Medulla oblongata (tissue), 1 donor: ENCODE data around the gene RCL1.
"Not testable (repeated sequence)": the region's sequence is repeated elsewhere in the genome, so short reads cannot be mapped to it uniquely, and the experiment has no call there.

Experiments used
- DNase-seq: peaks from one replicate; pipeline ENCODE4 v3.0.0-alpha.2; 2015; ENCODE audit errors: extremely low spot score

RCL1 gene

GRCh38 chr9:4783191-4783590 lies 9.6 kb upstream of the RCL1 start:
- DNase-seq: not testable (repeated sequence)

- DNase-seq: no peak
Observed at GRCh38 chr9:4784403-4784802, 8.3 kb upstream of the RCL1 start.

- no peak for DNase-seq
Observed at GRCh38 chr9:4786599-4786998, 6.1 kb upstream of the RCL1 start.

GRCh38 chr9:4787876-4788275 lies 4.9 kb upstream of the RCL1 start:
- DNase-seq: no peak

GRCh38 chr9:4788703-4789102 lies 4.0 kb upstream of the RCL1 start:
- DNase-seq: no peak

GRCh38 chr9:4792054-4792571 lies 631 bp upstream of the RCL1 start:
- no peak for DNase-seq

GRCh38 chr9:4793459-4794395 lies 983 bp downstream of the RCL1 start:
- peak; percentile 36 for DNase-seq

- DNase-seq: no peak
Observed at GRCh38 chr9:4794691-4795090, 1.9 kb downstream of the RCL1 start.

GRCh38 chr9:4795108-4795507 lies 2.4 kb downstream of the RCL1 start:
- not testable (repeated sequence) for DNase-seq

GRCh38 chr9:4796530-4796929 lies 3.8 kb downstream of the RCL1 start:
- DNase-seq: no peak

GRCh38 chr9:4796988-4797853 lies 4.5 kb downstream of the RCL1 start:
- DNase-seq: peak; percentile 54

GRCh38 chr9:4797854-4798150 lies 5.1 kb downstream of the RCL1 start:
- no peak for DNase-seq

GRCh38 chr9:4798281-4799032 lies 5.7 kb downstream of the RCL1 start:
- DNase-seq: no peak

GRCh38 chr9:4799033-4799430 lies 6.3 kb downstream of the RCL1 start:
- DNase-seq: no peak

GRCh38 chr9:4799775-4800174 lies 7.0 kb downstream of the RCL1 start:
- DNase-seq: no peak

GRCh38 chr9:4801156-4801555 lies 8.4 kb downstream of the RCL1 start:
- DNase-seq: no peak

- peak; percentile 37 for DNase-seq
Observed at GRCh38 chr9:4803670-4804530, 11.2 kb downstream of the RCL1 start.

- DNase-seq: no peak
Observed at GRCh38 chr9:4804531-4805016, 11.8 kb downstream of the RCL1 start.

GRCh38 chr9:4805191-4805918 lies 12.6 kb downstream of the RCL1 start:
- no peak for DNase-seq

GRCh38 chr9:4810565-4810964 lies 17.8 kb downstream of the RCL1 start:
- DNase-seq: no peak
